HepG2 (cell line): Measurements from ENCODE around the gene DPH2. TPM values are rescaled to one million over a fixed set of nuclear protein-coding genes. Genes with fewer than 3 reads are reported as not detected.

Experiments used
- ATAD3A ChIP-seq: sonication (generic); formaldehyde crosslinking; IDR thresholded peaks from 2 replicates; pipeline ENCODE4 v1.4.0; 2020; ENCODE audit warnings: missing genetic modification reagents
- FIP1L1 ChIP-seq: fragments of 200-400 bp; formaldehyde crosslinking; IDR thresholded peaks from 2 replicates; pipeline ENCODE4 v1.6.1; 2018; ENCODE audit warnings: low read depth, mild to moderate bottlenecking, low read length, moderate library complexity, borderline replicate concordance; ENCODE audit not compliant: insufficient read depth
- FOXA3 ChIP-seq: IDR thresholded peaks from 2 replicates; pipeline ENCODE4 v1.6.1; 2016; ENCODE audit warnings: missing genetic modification reagents, missing compliant biosample characterization
- KDM2A ChIP-seq: sonication (generic); formaldehyde crosslinking; IDR thresholded peaks from 2 replicates; pipeline ENCODE4 v1.4.0; 2020; ENCODE audit warnings: low read depth, missing genetic modification reagents, borderline replicate concordance
- KMT2A ChIP-seq: sonication (generic); formaldehyde crosslinking; IDR thresholded peaks from 2 replicates; pipeline ENCODE4 v1.4.0; 2020; ENCODE audit warnings: missing genetic modification reagents
- MTA1 ChIP-seq: sonication (generic); formaldehyde crosslinking; IDR thresholded peaks from 2 replicates; pipeline ENCODE4 v1.4.0; 2020; ENCODE audit warnings: missing genetic modification reagents, mild to moderate bottlenecking, borderline replicate concordance
- NCOA5 ChIP-seq: sonication (generic); formaldehyde crosslinking; IDR thresholded peaks from 2 replicates; pipeline ENCODE4 v1.4.0; 2020; ENCODE audit warnings: missing genetic modification reagents
- PLRG1 ChIP-seq: fragments of 450-650 bp; conservative IDR thresholded peaks from 2 replicates; pipeline ENCODE4 v1.6.1; 2016
- RFX5 ChIP-seq: IDR thresholded peaks from 2 replicates; pipeline ENCODE4 v1.6.1; 2011; ENCODE audit warnings: low read depth, low read length, improper control_type of control experiment
- RFXANK ChIP-seq: IDR thresholded peaks from 2 replicates; pipeline ENCODE4 v1.6.1; 2016
- SIN3B ChIP-seq: fragments of 150-350 bp; IDR thresholded peaks from 2 replicates; pipeline ENCODE4 v1.6.1; 2014; ENCODE audit warnings: low read length
- TAF1 ChIP-seq: sonication (generic); formaldehyde crosslinking; IDR thresholded peaks from 2 replicates; pipeline ENCODE4 v1.4.0; 2020; ENCODE audit warnings: missing genetic modification reagents
- TAF15 ChIP-seq: fragments of 200-400 bp; formaldehyde crosslinking; IDR thresholded peaks from one replicate; pipeline ENCODE4 v1.6.1; 2018; ENCODE audit warnings: mild to moderate bottlenecking, low read depth, low read length; ENCODE audit not compliant: poor library complexity, severe bottlenecking
- YEATS4 ChIP-seq: sonication (generic); formaldehyde crosslinking; IDR thresholded peaks from 2 replicates; pipeline ENCODE4 v1.4.0; 2020; ENCODE audit warnings: missing genetic modification reagents, borderline replicate concordance
- ZNF382 ChIP-seq: sonication (generic); formaldehyde crosslinking; IDR thresholded peaks from 2 replicates; pipeline ENCODE4 v1.5.0; 2020; ENCODE audit warnings: missing genetic modification reagents, mild to moderate bottlenecking, borderline replicate concordance
- ZNF589 ChIP-seq: sonication (generic); formaldehyde crosslinking; conservative IDR thresholded peaks from 2 replicates; pipeline ENCODE4 v1.8.0; 2022; ENCODE audit warnings: mild to moderate bottlenecking, moderate library complexity, missing genetic modification reagents
- ZNF703 ChIP-seq: sonication (generic); formaldehyde crosslinking; IDR thresholded peaks from 2 replicates; pipeline ENCODE4 v1.5.1; 2020; ENCODE audit warnings: missing genetic modification reagents, mild to moderate bottlenecking, moderate library complexity, borderline replicate concordance
- ZNF839 ChIP-seq: sonication (generic); formaldehyde crosslinking; IDR thresholded peaks from 2 replicates; pipeline ENCODE4 v1.4.0; 2020; ENCODE audit warnings: missing genetic modification reagents, mild to moderate bottlenecking, borderline replicate concordance
- ZSCAN25 ChIP-seq: sonication (generic); formaldehyde crosslinking; IDR thresholded peaks from 2 replicates; pipeline ENCODE4 v1.8.0; 2022; ENCODE audit warnings: mild to moderate bottlenecking, missing genetic modification reagents
- polyA plus RNA-seq, 8 experiments: library from polyadenylated mRNA; depleted of rRNA in 3 of 8; stranded (reverse) in 7 of 8; unstranded in 1 of 8; fragments of >200 nt; fragmentation: Illumina TruSeq in 4 of 8; extraction: Trizol in 4 of 8; gene quantifications; 2 replicates each; pipeline versions ENCODE4 v1.2.1 to v1.2.3, GENCODE V29; 2011 to 2016; ENCODE audit warnings: low read depth in 4 of 8, missing spikeins in 1 of 8, mixed read lengths in 1 of 8; ENCODE audit not compliant: insufficient read depth in 1 of 8
- total RNA-seq, 5 experiments: library from RNA; depleted of rRNA; stranded (reverse); fragments of >200 nt; fragmentation: Illumina TruSeq; extraction: Trizol; gene quantifications; 2 replicates each; pipeline ENCODE4 v1.2.3, GENCODE V29; 2016; ENCODE audit warnings: low read depth in 1 of 5
- TF ChIP-seq, protein P1 (sequence below): sonication (generic); formaldehyde crosslinking; IDR thresholded peaks from 2 replicates; pipeline ENCODE4 v1.5.0; 2020; ENCODE audit warnings: mild to moderate bottlenecking, missing genetic modification reagents
- TF ChIP-seq, protein P2 (sequence below): sonication (generic); formaldehyde crosslinking; IDR thresholded peaks from 2 replicates; pipeline ENCODE4 v1.5.1; 2020; ENCODE audit warnings: mild to moderate bottlenecking, missing genetic modification reagents
- TF ChIP-seq, protein P3 (sequence below): sonication (generic); formaldehyde crosslinking; IDR thresholded peaks from 2 replicates; pipeline ENCODE4 v1.4.0; 2020; ENCODE audit warnings: missing genetic modification reagents, mild to moderate bottlenecking, borderline replicate concordance
- TF ChIP-seq, protein P4 (sequence below): sonication (generic); formaldehyde crosslinking; IDR thresholded peaks from 2 replicates; pipeline ENCODE4 v1.8.1; 2023; ENCODE audit warnings: missing genetic modification reagents, mild to moderate bottlenecking, borderline replicate concordance

The DPH2 gene
- total and polyA plus RNA-seq, 2 of the 13 experiments (the other 11 are each of a cell fraction or from before 2014, with no cell fraction given): 32.2 to 38.3 TPM

DNA sequence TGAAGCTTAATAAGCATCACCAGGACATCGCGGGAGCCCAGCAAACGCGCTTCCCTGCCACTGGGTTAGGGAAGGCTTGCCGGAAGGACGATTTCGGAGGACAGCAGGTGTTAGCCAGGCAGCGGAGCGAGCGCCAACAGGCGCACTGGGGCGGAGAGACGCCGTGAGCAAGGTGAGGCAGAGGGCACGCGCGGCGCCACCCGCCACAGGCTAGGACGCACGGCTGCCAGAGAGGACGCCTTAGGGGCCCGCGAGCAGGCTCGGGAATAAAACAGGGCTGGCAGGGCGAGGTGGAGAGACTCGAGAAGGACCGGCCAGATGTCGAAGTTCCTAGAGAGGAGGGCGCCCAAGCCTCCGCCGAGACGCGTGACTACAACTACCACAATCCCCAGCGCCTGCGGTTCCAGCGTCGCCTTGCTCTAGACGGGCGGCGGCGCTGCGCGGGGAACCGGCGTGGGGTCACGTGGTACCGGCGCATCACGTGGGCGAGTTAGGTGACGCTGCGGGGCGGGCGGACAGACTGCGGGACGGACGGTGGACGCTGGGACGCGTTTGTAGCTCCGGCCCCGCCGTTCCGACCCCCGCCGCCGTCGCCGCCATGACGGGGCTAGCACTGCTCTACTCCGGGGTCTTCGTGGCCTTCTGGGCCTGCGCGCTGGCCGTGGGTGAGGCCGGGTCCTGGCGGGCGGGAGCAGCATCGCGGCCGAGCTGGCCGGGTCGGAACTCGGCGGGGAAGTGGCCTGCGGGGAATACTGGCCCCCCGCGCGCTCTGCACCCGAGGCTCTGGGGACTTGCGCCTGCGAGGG, 4.8 kb downstream of the DPH2 start, which contains the start of gene ATP6V0B (continued):
- TF ChIP-seq, protein P1, sequence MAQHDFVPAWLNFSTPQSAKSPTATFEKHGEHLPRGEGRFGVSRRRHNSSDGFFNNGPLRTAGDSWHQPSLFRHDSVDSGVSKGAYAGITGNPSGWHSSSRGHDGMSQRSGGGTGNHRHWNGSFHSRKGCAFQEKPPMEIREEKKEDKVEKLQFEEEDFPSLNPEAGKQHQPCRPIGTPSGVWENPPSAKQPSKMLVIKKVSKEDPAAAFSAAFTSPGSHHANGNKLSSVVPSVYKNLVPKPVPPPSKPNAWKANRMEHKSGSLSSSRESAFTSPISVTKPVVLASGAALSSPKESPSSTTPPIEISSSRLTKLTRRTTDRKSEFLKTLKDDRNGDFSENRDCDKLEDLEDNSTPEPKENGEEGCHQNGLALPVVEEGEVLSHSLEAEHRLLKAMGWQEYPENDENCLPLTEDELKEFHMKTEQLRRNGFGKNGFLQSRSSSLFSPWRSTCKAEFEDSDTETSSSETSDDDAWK (CRISPR knock-in tag): no peak
- TF ChIP-seq ATAD3A (CRISPR knock-in tag) (no peak), KMT2A (CRISPR knock-in tag) (no peak; the same call in 1 of the 2 replicates), FOXA3 (CRISPR knock-in tag) (peak; percentile 39; the same call in 1 of the 2 replicates), MTA1 (CRISPR knock-in tag) (0 out of 2 replicates have a peak, but pooled peaks have one; percentile 24), RFX5 (peak; percentile 61; the same call in 1 of the 2 replicates), ZNF589 (CRISPR knock-in tag) (peak; percentile 79; the same call in 1 of the 2 replicates), RFXANK (CRISPR knock-in tag) (no peak), FIP1L1 (no peak), NCOA5 (CRISPR knock-in tag) (no peak), TAF15 (no peak), TAF1 (peak; percentile 86; the same call in 1 of the 2 replicates), ZNF839 (no peak), PLRG1 (no peak), ZNF703 (CRISPR knock-in tag) (no peak), SIN3B (peak; percentile 25; the same call in 1 of the 2 replicates), ZNF382 (CRISPR knock-in tag) (no peak), KDM2A (peak; percentile 98), ZSCAN25 (CRISPR knock-in tag) (0 out of 2 replicates have a peak, but pooled peaks have one; percentile 24), YEATS4 (CRISPR knock-in tag) (peak; percentile 69)
- TF ChIP-seq, protein P2, sequence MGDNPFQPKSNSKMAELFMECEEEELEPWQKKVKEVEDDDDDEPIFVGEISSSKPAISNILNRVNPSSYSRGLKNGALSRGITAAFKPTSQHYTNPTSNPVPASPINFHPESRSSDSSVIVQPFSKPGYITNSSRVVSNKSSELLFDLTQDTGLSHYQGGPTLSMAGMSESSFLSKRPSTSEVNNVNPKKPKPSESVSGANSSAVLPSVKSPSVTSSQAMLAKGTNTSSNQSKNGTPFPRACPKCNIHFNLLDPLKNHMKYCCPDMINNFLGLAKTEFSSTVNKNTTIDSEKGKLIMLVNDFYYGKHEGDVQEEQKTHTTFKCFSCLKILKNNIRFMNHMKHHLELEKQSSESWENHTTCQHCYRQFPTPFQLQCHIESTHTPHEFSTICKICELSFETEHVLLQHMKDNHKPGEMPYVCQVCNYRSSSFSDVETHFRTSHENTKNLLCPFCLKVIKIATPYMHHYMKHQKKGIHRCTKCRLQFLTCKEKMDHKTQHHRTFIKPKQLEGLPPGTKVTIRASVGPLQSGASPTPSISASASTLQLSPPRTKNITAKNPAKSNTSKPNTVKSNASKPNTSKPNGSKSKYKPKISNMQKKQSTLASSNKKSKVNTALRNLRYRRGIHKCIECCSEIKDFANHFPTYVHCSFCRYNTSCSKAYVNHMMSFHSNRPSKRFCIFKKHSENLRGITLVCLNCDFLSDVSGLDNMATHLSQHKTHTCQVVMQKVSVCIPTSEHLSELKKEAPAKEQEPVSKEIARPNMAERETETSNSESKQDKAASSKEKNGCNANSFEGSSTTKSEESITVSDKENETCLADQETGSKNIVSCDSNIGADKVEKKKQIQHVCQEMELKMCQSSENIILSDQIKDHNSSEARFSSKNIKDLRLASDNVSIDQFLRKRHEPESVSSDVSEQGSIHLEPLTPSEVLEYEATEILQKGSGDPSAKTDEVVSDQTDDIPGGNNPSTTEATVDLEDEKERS: no peak
- TF ChIP-seq, protein P3, sequence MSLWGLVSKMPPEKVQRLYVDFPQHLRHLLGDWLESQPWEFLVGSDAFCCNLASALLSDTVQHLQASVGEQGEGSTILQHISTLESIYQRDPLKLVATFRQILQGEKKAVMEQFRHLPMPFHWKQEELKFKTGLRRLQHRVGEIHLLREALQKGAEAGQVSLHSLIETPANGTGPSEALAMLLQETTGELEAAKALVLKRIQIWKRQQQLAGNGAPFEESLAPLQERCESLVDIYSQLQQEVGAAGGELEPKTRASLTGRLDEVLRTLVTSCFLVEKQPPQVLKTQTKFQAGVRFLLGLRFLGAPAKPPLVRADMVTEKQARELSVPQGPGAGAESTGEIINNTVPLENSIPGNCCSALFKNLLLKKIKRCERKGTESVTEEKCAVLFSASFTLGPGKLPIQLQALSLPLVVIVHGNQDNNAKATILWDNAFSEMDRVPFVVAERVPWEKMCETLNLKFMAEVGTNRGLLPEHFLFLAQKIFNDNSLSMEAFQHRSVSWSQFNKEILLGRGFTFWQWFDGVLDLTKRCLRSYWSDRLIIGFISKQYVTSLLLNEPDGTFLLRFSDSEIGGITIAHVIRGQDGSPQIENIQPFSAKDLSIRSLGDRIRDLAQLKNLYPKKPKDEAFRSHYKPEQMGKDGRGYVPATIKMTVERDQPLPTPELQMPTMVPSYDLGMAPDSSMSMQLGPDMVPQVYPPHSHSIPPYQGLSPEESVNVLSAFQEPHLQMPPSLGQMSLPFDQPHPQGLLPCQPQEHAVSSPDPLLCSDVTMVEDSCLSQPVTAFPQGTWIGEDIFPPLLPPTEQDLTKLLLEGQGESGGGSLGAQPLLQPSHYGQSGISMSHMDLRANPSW (CRISPR knock-in tag): peak; percentile 21; the same call in 1 of the 2 replicates
- TF ChIP-seq, protein P4, sequence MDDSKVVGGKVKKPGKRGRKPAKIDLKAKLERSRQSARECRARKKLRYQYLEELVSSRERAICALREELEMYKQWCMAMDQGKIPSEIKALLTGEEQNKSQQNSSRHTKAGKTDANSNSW: no peak; the same call in 1 of the 2 replicates
